Fibroblast of lung (primary cell): Measurements from ENCODE around the gene DCAF7.

Experiments
- CTCF ChIP-seq, 2 donors: IDR thresholded peaks in 1 of 2; conservative IDR thresholded peaks in 1 of 2; 1 replicate in 1 of 2; 2 replicates in 1 of 2; pipeline ENCODE4 v1.5.1; 2011 to 2012; ENCODE audit warnings: low read length in 2 of 2, control low read depth in 1 of 2, inconsistent platforms in 1 of 2, low read depth in 1 of 2, mild to moderate bottlenecking in 1 of 2
- EZH2 ChIP-seq: IDR thresholded peaks from 2 replicates; pipeline ENCODE4 v1.5.1; 2012; ENCODE audit warnings: low read length, control low read depth, mild to moderate bottlenecking; ENCODE audit errors: missing control alignments

DNA sequence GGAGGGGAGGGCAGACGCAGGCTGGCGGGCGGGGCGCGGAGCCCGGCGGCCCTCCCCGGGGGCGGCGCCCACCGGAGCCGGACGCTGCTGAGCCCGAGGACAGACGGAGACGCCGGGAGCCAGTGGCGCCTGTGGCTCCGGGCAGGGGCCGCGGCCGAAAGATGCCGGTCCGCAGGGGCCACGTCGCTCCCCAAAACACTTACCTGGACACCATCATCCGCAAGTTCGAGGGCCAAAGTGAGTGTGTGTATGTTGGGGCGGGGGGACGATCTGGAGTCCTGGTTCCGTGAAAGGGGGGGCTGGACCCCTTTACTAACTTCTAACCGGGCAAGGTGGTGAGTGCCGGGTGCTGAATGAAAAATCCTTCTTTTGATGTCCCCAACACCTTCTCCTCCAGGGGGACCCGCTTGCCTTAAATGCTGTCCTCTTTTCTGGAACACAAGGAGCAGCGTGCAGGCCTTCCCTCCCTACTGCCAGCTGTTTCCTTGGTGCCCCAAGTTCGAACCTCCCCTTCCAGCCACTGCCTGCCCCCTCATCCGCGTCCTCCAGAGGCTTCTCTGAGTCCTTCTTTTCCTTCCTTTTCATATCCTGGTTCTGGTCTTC lies 26.9 kb upstream of the DCAF7 start, which contains the start of gene KCNH6:
- TF ChIP-seq CTCF (conservative IDR thresholded peaks at IDR 0.05 in 1 of 2, IDR thresholded peaks at IDR 0.05 in 1 of 2; ENCODE audit: low read depth in 1 of 2, low read length in 2 of 2) (no peak), EZH2 (no peak)
